HepG2 (cell line): ENCODE results near the gene NPHP3. TPM values are rescaled to one million over a fixed set of nuclear protein-coding genes. Genes with fewer than 3 reads are reported as not detected.

Experiments
- ARNTL ChIP-seq: sonication (generic); formaldehyde crosslinking; IDR thresholded peaks from 2 replicates; pipeline ENCODE4 v1.4.0; 2020; ENCODE audit warnings: mild to moderate bottlenecking, missing genetic modification reagents
- BCL3 ChIP-seq: sonication (generic); formaldehyde crosslinking; IDR thresholded peaks from 2 replicates; pipeline ENCODE4 v1.5.1; 2020; ENCODE audit warnings: mild to moderate bottlenecking, missing genetic modification reagents, moderate library complexity
- DBP ChIP-seq: sonication (generic); formaldehyde crosslinking; IDR thresholded peaks from 2 replicates; pipeline ENCODE4 v1.4.0; 2020; ENCODE audit warnings: missing genetic modification reagents; ENCODE audit errors: not compliant biosample characterization
- HES4 ChIP-seq: sonication (generic); formaldehyde crosslinking; IDR thresholded peaks from 2 replicates; pipeline ENCODE4 v1.9.0; 2021; ENCODE audit warnings: mild to moderate bottlenecking, missing genetic modification reagents, borderline replicate concordance
- HMGXB4 ChIP-seq, 2 experiments: sonication (generic) in 1 of 2; formaldehyde crosslinking in 1 of 2; IDR thresholded peaks; 2 replicates each; pipeline versions ENCODE4 v1.4.0 to v1.6.1; 2018 to 2020; ENCODE audit warnings: missing genetic modification reagents in 2 of 2, borderline replicate concordance in 1 of 2, low read depth in 1 of 2, mild to moderate bottlenecking in 1 of 2, missing biosample characterization in 1 of 2
- JUNB ChIP-seq: sonication (generic); formaldehyde crosslinking; IDR thresholded peaks from 2 replicates; pipeline ENCODE4 v1.8.0; 2022; ENCODE audit warnings: missing genetic modification reagents, mild to moderate bottlenecking, borderline replicate concordance
- PHF21A ChIP-seq: sonication (generic); formaldehyde crosslinking; IDR thresholded peaks from 2 replicates; pipeline ENCODE4 v1.5.0; 2020; ENCODE audit warnings: mild to moderate bottlenecking, missing genetic modification reagents
- RNF2 ChIP-seq: fragments of 450-650 bp; conservative IDR thresholded peaks from 2 replicates; pipeline ENCODE4 v1.6.1; 2016; ENCODE audit warnings: low read depth
- ZBTB38 ChIP-seq: sonication (generic); formaldehyde crosslinking; IDR thresholded peaks from 2 replicates; pipeline ENCODE4 v1.5.1; 2020; ENCODE audit warnings: mild to moderate bottlenecking, missing genetic modification reagents
- ZFX ChIP-seq: sonication (generic); formaldehyde crosslinking; IDR thresholded peaks from 2 replicates; pipeline ENCODE4 v1.4.0; 2020; ENCODE audit warnings: mild to moderate bottlenecking, low read depth, missing genetic modification reagents, moderate library complexity
- ZNF12 ChIP-seq: sonication (generic); formaldehyde crosslinking; IDR thresholded peaks from 2 replicates; pipeline ENCODE4 v1.5.0; 2020; ENCODE audit warnings: missing genetic modification reagents
- ZNF281 ChIP-seq: sonication (generic); formaldehyde crosslinking; IDR thresholded peaks from 2 replicates; pipeline ENCODE4 v1.4.0; 2020; ENCODE audit warnings: missing genetic modification reagents, borderline replicate concordance
- ZNF331 ChIP-seq: sonication (generic); formaldehyde crosslinking; IDR thresholded peaks from 2 replicates; pipeline ENCODE4 v1.4.0; 2020; ENCODE audit warnings: missing genetic modification reagents
- ZNF567 ChIP-seq: sonication (generic); formaldehyde crosslinking; IDR thresholded peaks from 2 replicates; pipeline ENCODE4 v1.8.1; 2023; ENCODE audit warnings: mild to moderate bottlenecking, missing genetic modification reagents, borderline replicate concordance
- ZNF574 ChIP-seq: sonication (generic); formaldehyde crosslinking; IDR thresholded peaks from 2 replicates; pipeline ENCODE4 v1.4.0; 2020; ENCODE audit warnings: missing genetic modification reagents
- ZNF597 ChIP-seq: sonication (generic); formaldehyde crosslinking; IDR thresholded peaks from 2 replicates; pipeline ENCODE4 v1.5.0; 2020; ENCODE audit warnings: missing genetic modification reagents
- polyA plus RNA-seq, 8 experiments: library from polyadenylated mRNA; depleted of rRNA in 3 of 8; stranded (reverse) in 7 of 8; unstranded in 1 of 8; fragments of >200 nt; fragmentation: Illumina TruSeq in 4 of 8; extraction: Trizol in 4 of 8; gene quantifications; 2 replicates each; pipeline versions ENCODE4 v1.2.1 to v1.2.3, GENCODE V29; 2011 to 2016; ENCODE audit warnings: low read depth in 4 of 8, missing spikeins in 1 of 8, mixed read lengths in 1 of 8; ENCODE audit not compliant: insufficient read depth in 1 of 8
- total RNA-seq, 5 experiments: library from RNA; depleted of rRNA; stranded (reverse); fragments of >200 nt; fragmentation: Illumina TruSeq; extraction: Trizol; gene quantifications; 2 replicates each; pipeline ENCODE4 v1.2.3, GENCODE V29; 2016; ENCODE audit warnings: low read depth in 1 of 5

Gene NPHP3
- total and polyA plus RNA-seq, 2 of the 13 experiments (the other 11 are each of a cell fraction or from before 2014, with no cell fraction given) = 11.0 to 20.2 TPM

- 0 out of 2 replicates have a peak, but pooled peaks have one; percentile 52 for TF ChIP-seq RNF2
- peak; percentile 93 for TF ChIP-seq ZFX (CRISPR knock-in tag)
- TF ChIP-seq ZNF12 (CRISPR knock-in tag) = no peak
- peak; percentile 30 for TF ChIP-seq ZNF574 (CRISPR knock-in tag)
- 0 out of 2 replicates have a peak, but pooled peaks have one; percentile 73 for TF ChIP-seq ZNF567
- TF ChIP-seq DBP (CRISPR knock-in tag) = no peak
- peak; percentile 45; the same call in 1 of the 2 replicates for TF ChIP-seq ZBTB38
- TF ChIP-seq ZNF331 (CRISPR knock-in tag) = peak; percentile 60; the same call in 1 of the 2 replicates
- no peak for TF ChIP-seq ZNF281 (CRISPR knock-in tag)
- peak; percentile 61; the same call in 1 of the 2 replicates for TF ChIP-seq ARNTL (CRISPR knock-in tag)
- TF ChIP-seq ZNF597 = no peak
- TF ChIP-seq PHF21A (CRISPR knock-in tag) = peak; percentile 64; the same call in 1 of the 2 replicates
- 0 out of 2 replicates have a peak, but pooled peaks have one; percentile 22 for TF ChIP-seq JUNB
- TF ChIP-seq HMGXB4 (CRISPR knock-in tag; IDR thresholded peaks at IDR 0.05; ENCODE audit: borderline replicate concordance in 1 of 2, low read depth in 1 of 2) = 0 out of 4 replicates have a peak, but pooled peaks have one; percentile 35 to 38
- TF ChIP-seq BCL3 (CRISPR knock-in tag) = no peak; the same call in 1 of the 2 replicates
- peak; percentile 29; the same call in 1 of the 2 replicates for TF ChIP-seq HES4 (CRISPR knock-in tag)
Observed at GRCh38 chr3:132722165-132723023, at the start of gene NPHP3 (continued).
